Vagina (tissue), 2 donors: ENCODE results near the gene ZNF784. TPM values are rescaled to one million over a fixed set of nuclear protein-coding genes. Genes with fewer than 3 reads are reported as not detected.

Source experiments
- DNase-seq, 2 donors: peaks; one replicate each; pipeline ENCODE4 v3.0.0-alpha.2; 2017; ENCODE audit errors: extremely low spot score in 2 of 2
- H3K27ac ChIP-seq: fragments of 200-600 bp; sonication (generic); one replicate; pipeline ENCODE4 v1.5.1; 2019
- H3K27me3 ChIP-seq: fragments of 200-600 bp; sonication (generic); one replicate; pipeline ENCODE4 v1.5.1; 2019
- H3K36me3 ChIP-seq, 2 donors: fragments of 200-600 bp; sonication (generic); one replicate each; pipeline ENCODE4 v1.5.1; 2017 to 2019
- H3K4me1 ChIP-seq: fragments of 200-600 bp; sonication (generic); one replicate; pipeline ENCODE4 v1.5.1; 2019
- H3K4me3 ChIP-seq, 2 donors: fragments of 200-600 bp; sonication (generic); 1 replicate in 1 of 2; 2 replicates in 1 of 2; pipeline ENCODE4 v1.5.1; 2016 to 2019
- H3K9me3 ChIP-seq: fragments of 200-600 bp; sonication (generic); one replicate; pipeline ENCODE4 v1.5.1; 2019
- CTCF ChIP-seq, 3 experiments: fragments of 450-650 bp in 2 of 3; fragments of 200-600 bp in 1 of 3; sonication (generic) in 1 of 3; IDR thresholded peaks; one replicate each; pipeline ENCODE4 v1.5.1; 2017 to 2019; ENCODE audit warnings: antibody characterized with exemption in 3 of 3, mild to moderate bottlenecking in 2 of 3, moderate library complexity in 2 of 3
- POLR2A ChIP-seq, 2 donors: fragments of 450-650 bp; IDR thresholded peaks; one replicate each; pipeline ENCODE4 v1.6.1; 2017; ENCODE audit warnings: antibody characterized with exemption in 2 of 2, mild to moderate bottlenecking in 2 of 2, moderate library complexity in 2 of 2
- POLR2AphosphoS5 ChIP-seq, 2 donors: sonication (generic); formaldehyde crosslinking; IDR thresholded peaks; one replicate each; pipeline ENCODE4 v1.9.0; 2017; ENCODE audit warnings: antibody characterized with exemption in 2 of 2, mild to moderate bottlenecking in 2 of 2, low read depth in 1 of 2; ENCODE audit not compliant: insufficient read depth in 1 of 2
- intact Hi-C: fragments of 100-400 bp; cut with DNase I; formaldehyde crosslinking; loops from one replicate; pipeline ENCODE4 v1.15.1; 2023
- total RNA-seq: library from RNA; depleted of rRNA; stranded (reverse); fragments of >200 nt; gene quantifications from one replicate; pipeline ENCODE4 v1.2.3, GENCODE V29; 2016

Gene ZNF784
- total RNA-seq, 1 donor from 2014 or later = 5.2 TPM

- Histone ChIP-seq H3K27me3 (no peaks in the 10 kb centered on the region), H3K27ac (no peak overlapping the region), H3K4me1 (peaks cover 20% of the 10 kb centered on the region), H3K36me3 (peaks cover 0 to 88% of the 10 kb centered on the region in 2 donors), H3K4me3 (no peak overlapping the region), H3K9me3 (no peaks in the 10 kb centered on the region)
- no peak for TF ChIP-seq POLR2AphosphoS5 (IDR thresholded peaks at IDR 0.05; ENCODE audit: insufficient read depth in 1 of 2, low read depth in 1 of 2)
- TF ChIP-seq CTCF (IDR thresholded peaks at IDR 0.05) = no peak
- no peak for TF ChIP-seq POLR2A (IDR thresholded peaks at IDR 0.05)
- intact Hi-C loops = loop anchor here (10.0 kb wide), 1 partner anchor 549 kb away; the partner anchor contains the start of gene PPP1R12C
- DNase-seq = no peak
Measured at GRCh38 chr19:55663846-55664536, 39.6 kb upstream of the ZNF784 start.

GRCh38 chr19:55661826-55662225, 37.5 kb upstream of the ZNF784 start:
- intact Hi-C loops = loop anchor here (10.0 kb wide), 1 partner anchor 547 kb away; the partner anchor contains the start of gene PPP1R12C
- Histone ChIP-seq H3K36me3 (peaks cover 0 to 69% of the 10 kb centered on the region in 2 donors), H3K27me3 (no peaks in the 10 kb centered on the region), H3K9me3 (no peaks in the 10 kb centered on the region), H3K4me3 (no peak overlapping the region), H3K27ac (no peak overlapping the region), H3K4me1 (peaks cover 41% of the 10 kb centered on the region)
- DNase-seq = no peak
- no peak for TF ChIP-seq POLR2A (IDR thresholded peaks at IDR 0.05)
- TF ChIP-seq POLR2AphosphoS5 (IDR thresholded peaks at IDR 0.05; ENCODE audit: insufficient read depth in 1 of 2, low read depth in 1 of 2) = no peak
- TF ChIP-seq CTCF (IDR thresholded peaks at IDR 0.05) = no peak

- H3K36me3 ChIP-seq = peaks cover 0 to 60% of the 10 kb centered on the region in 2 donors
- no peak for DNase-seq
- intact Hi-C loops = loop anchor here (10.0 kb wide), 1 partner anchor 546 kb away; the partner anchor contains the start of gene PPP1R12C
- H3K4me3 ChIP-seq = no peak overlapping the region
- peaks cover 50% of the 10 kb centered on the region for H3K4me1 ChIP-seq
- no peaks in the 10 kb centered on the region for H3K27me3 ChIP-seq
- H3K9me3 ChIP-seq = no peaks in the 10 kb centered on the region
- no peak overlapping the region for H3K27ac ChIP-seq
- TF ChIP-seq POLR2AphosphoS5 (IDR thresholded peaks at IDR 0.05; ENCODE audit: insufficient read depth in 1 of 2, low read depth in 1 of 2) (no peak), CTCF (IDR thresholded peaks at IDR 0.05) (no peak), POLR2A (IDR thresholded peaks at IDR 0.05) (no peak)
Measured at GRCh38 chr19:55660991-55661390, 36.6 kb upstream of the ZNF784 start.

- intact Hi-C loops = loop anchor here (10.0 kb wide), 1 partner anchor 546 kb away; the partner anchor contains the start of gene PPP1R12C
- Histone ChIP-seq H3K36me3 (peaks cover 0 to 55% of the 10 kb centered on the region in 2 donors), H3K4me1 (peaks cover 55% of the 10 kb centered on the region), H3K4me3 (no peak overlapping the region), H3K9me3 (no peaks in the 10 kb centered on the region), H3K27ac (no peak overlapping the region), H3K27me3 (no peaks in the 10 kb centered on the region)
- no peak for DNase-seq
- TF ChIP-seq POLR2AphosphoS5 (IDR thresholded peaks at IDR 0.05; ENCODE audit: insufficient read depth in 1 of 2, low read depth in 1 of 2) (no peak), CTCF (IDR thresholded peaks at IDR 0.05) (no peak), POLR2A (IDR thresholded peaks at IDR 0.05) (no peak)
Measured at GRCh38 chr19:55660404-55660803, 36.0 kb upstream of the ZNF784 start.

- no peak for TF ChIP-seq POLR2AphosphoS5 (IDR thresholded peaks at IDR 0.05; ENCODE audit: insufficient read depth in 1 of 2, low read depth in 1 of 2)
- no peak for TF ChIP-seq CTCF (IDR thresholded peaks at IDR 0.05)
- TF ChIP-seq POLR2A (IDR thresholded peaks at IDR 0.05) = no peak
- H3K4me1 ChIP-seq = peaks cover 55% of the 10 kb centered on the region
- intact Hi-C loops = loop anchor here (10.0 kb wide), 1 partner anchor 545 kb away; the partner anchor contains the start of gene PPP1R12C
- H3K4me3 ChIP-seq = no peak overlapping the region
- no peaks in the 10 kb centered on the region for H3K27me3 ChIP-seq
- no peak overlapping the region for H3K27ac ChIP-seq
- no peaks in the 10 kb centered on the region for H3K9me3 ChIP-seq
- no peak for DNase-seq
- H3K36me3 ChIP-seq = peaks cover 0 to 52% of the 10 kb centered on the region in 2 donors
Measured at GRCh38 chr19:55659822-55660221, 35.5 kb upstream of the ZNF784 start.
